ENCODE measurements around the gene UBFD1. TPM values are rescaled to one million over a fixed set of nuclear protein-coding genes. Genes with fewer than 3 reads are reported as not detected.

UBFD1 gene
- total RNA-seq, 4 donors from 2014 or later = 31.9 to 53.6 (median 45.4) TPM

DNA sequence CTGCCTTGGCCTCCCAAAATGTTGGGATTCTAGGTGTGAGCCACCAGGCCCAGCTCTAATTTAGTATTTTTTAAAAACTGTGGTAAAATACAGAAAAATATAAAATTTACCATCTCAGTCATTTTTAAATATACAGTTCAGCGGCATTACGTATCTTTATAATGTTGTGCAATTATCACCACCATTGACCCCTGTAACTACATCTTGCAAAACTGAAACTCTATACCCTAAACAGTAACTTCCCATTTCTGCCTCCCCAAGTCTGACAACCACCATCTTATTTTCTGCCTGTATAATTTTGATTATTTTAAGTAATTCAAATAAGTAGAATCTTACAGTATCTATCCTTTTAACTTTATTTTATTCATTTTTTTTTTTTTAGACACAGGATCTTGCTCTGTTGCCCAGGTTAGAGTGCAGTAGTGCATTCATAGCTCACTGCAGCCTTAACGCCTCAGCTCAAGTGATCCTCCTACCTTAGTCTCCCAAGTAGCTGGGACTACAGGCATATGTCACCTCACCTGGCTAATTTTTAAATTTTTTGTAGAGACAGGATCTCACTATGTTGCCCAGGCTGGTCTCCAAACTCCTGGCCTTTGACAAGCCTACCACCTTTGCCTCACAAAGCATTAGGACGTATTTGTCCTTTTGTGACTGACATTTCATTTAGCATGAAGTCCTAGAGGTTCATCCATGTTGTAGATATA, 36.3 kb upstream of the UBFD1 start:
- WGBS, 2 donors = 79 to 96% methylated on average over 3 to 4 of the region's 4 CpGs
- TF ChIP-seq, protein P1, sequence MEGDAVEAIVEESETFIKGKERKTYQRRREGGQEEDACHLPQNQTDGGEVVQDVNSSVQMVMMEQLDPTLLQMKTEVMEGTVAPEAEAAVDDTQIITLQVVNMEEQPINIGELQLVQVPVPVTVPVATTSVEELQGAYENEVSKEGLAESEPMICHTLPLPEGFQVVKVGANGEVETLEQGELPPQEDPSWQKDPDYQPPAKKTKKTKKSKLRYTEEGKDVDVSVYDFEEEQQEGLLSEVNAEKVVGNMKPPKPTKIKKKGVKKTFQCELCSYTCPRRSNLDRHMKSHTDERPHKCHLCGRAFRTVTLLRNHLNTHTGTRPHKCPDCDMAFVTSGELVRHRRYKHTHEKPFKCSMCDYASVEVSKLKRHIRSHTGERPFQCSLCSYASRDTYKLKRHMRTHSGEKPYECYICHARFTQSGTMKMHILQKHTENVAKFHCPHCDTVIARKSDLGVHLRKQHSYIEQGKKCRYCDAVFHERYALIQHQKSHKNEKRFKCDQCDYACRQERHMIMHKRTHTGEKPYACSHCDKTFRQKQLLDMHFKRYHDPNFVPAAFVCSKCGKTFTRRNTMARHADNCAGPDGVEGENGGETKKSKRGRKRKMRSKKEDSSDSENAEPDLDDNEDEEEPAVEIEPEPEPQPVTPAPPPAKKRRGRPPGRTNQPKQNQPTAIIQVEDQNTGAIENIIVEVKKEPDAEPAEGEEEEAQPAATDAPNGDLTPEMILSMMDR (IDR thresholded peaks at IDR 0.05) = no peak
- no peak for TF ChIP-seq POLR2A (IDR thresholded peaks at IDR 0.05)
- Histone ChIP-seq H3K27me3 (no peaks in the 10 kb centered on the region), H3K27ac (no peak overlapping the region), H3K4me3 (no peak overlapping the region), H3K9me3 (no peaks in the 10 kb centered on the region), H3K36me3 (peaks cover 0 to 70% (median 27%) of the 10 kb centered on the region in 3 donors), H3K4me1 (no peaks in the 10 kb centered on the region)
- intact Hi-C loops (cut with DNase I) = no loop called here
- no peak for DNase-seq

DNA sequence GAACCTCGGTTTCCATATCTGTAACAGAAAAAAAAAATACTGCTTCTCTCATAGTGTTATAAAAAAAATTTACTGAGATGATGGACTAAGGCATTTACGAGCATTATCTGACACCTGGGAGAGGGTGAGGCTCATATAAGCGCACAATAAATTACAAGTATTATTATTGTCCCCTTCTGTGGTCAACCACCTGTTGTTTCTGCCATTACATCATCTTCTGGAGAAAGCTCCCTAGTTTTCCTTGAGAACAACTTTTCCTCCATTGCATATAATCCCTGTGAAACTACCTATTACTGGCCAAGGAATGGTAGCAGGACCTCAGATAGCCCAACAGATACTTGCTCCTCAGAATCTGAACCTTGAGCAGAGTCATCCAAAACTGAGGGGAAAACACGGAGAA, 35.6 kb upstream of the UBFD1 start:
- H3K4me3 ChIP-seq = no peak overlapping the region
- no peak for TF ChIP-seq POLR2A (IDR thresholded peaks at IDR 0.05)
- no peaks in the 10 kb centered on the region for H3K4me1 ChIP-seq
- no peak overlapping the region for H3K27ac ChIP-seq
- H3K36me3 ChIP-seq = peaks cover 0 to 78% (median 27%) of the 10 kb centered on the region in 3 donors
- H3K27me3 ChIP-seq = no peaks in the 10 kb centered on the region
- H3K9me3 ChIP-seq = no peaks in the 10 kb centered on the region
- DNase-seq = no peak
- whole genome bisulfite sequencing, 2 donors = 91 to 97% methylated on average over 4 of the region's 4 CpGs
- intact Hi-C loops (cut with DNase I) = no loop called here

DNA sequence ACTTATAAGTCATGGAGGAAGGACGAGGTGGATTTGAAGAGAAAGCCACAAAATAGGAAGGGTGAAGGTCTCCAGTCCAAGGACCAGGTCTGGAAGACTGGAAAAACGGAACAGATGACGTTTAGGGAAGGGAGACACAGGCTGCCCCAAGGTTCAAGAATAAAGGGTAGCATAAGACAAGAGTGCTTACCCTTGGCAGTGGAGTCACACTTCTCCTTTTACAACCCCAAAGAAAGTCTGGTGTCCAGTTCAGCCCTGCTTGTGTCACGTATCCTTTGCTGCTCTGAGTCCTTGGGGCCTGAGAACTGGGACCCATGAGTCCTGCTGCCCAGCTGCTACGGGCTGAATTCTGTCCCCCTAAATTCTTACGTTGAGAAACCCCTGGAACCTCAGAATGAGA, 34.2 kb upstream of the UBFD1 start:
- no peak for DNase-seq
- no peaks in the 10 kb centered on the region for H3K27me3 ChIP-seq
- H3K4me3 ChIP-seq = no peak overlapping the region
- H3K9me3 ChIP-seq = no peaks in the 10 kb centered on the region
- no peaks in the 10 kb centered on the region for H3K4me1 ChIP-seq
- peaks cover 7 to 91% (median 27%) of the 10 kb centered on the region in 3 donors for H3K36me3 ChIP-seq
- intact Hi-C loops (cut with DNase I) = no loop called here
- TF ChIP-seq POLR2A (IDR thresholded peaks at IDR 0.05) = no peak
- TF ChIP-seq, protein P1 (IDR thresholded peaks at IDR 0.05) = no peak
- 87 to 90% methylated on average over 5 to 6 of the region's 6 CpGs for WGBS, 2 donors
- H3K27ac ChIP-seq = no peak overlapping the region

DNA sequence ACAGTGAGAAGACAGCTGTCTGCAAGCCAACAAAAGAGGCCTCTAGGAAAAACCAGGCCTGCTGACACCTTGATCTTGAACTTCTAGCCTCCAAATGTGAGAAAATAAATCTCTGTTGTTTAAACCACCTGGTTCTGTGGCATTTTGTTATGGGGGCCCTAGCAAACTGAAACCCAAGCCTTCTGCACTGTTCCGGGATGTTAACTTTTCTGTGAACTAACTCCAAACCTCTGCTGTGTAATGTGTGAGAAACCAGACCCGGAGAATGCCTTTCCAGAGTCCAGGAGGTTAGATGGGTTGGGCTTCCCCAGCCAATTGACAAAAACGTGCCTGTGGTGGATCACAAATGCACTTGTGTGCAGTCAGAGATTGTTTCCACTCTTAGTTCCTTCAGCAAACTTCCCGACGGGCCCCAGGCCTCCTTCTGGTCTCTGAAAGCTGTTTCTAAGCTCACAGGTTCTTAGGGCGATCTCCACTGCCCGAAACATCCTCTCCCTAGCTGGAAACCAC, 33.6 kb upstream of the UBFD1 start:
- H3K36me3 ChIP-seq = peaks cover 14 to 97% (median 27%) of the 10 kb centered on the region in 3 donors
- 83 to 94% methylated on average over 5 to 7 of the region's 7 CpGs for WGBS, 2 donors

DNA sequence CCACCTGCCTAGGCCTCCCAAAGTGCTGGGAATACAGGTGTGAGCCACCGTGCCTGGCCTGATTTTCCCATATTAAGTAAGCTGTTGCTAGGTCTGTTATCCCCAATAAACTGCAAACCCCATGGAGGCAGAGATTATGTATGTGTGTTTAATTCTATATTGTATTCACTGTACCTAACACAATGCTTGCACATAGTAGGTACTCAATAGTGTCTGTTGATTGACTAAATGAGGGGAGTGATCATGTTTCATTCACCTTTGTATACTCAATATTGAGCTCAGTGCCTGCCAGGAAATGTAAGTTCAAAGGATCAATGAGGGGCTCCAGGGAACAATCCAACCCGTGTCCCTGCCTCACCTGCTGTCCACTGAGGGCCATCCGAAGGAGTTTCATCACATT, 32.6 kb upstream of the UBFD1 start:
- no peak for DNase-seq
- Histone ChIP-seq H3K4me1 (no peaks in the 10 kb centered on the region), H3K9me3 (no peaks in the 10 kb centered on the region), H3K4me3 (no peak overlapping the region), H3K36me3 (peaks cover 18 to 98% (median 30%) of the 10 kb centered on the region in 3 donors), H3K27me3 (no peaks in the 10 kb centered on the region), H3K27ac (no peak overlapping the region)
- no peak for TF ChIP-seq POLR2A (IDR thresholded peaks at IDR 0.05)
- TF ChIP-seq, protein P1 (IDR thresholded peaks at IDR 0.05) = no peak
- WGBS, 2 donors = 94 to 100% methylated on average over 2 to 3 of the region's 3 CpGs
- intact Hi-C loops (cut with DNase I) = no loop called here

More for the DNA sequence above, 33.6 kb upstream of the UBFD1 start:
- no peak overlapping the region for H3K4me3 ChIP-seq
- no peaks in the 10 kb centered on the region for H3K9me3 ChIP-seq
- no peak overlapping the region for H3K27ac ChIP-seq
- DNase-seq = no peak
- no peaks in the 10 kb centered on the region for H3K4me1 ChIP-seq
- H3K27me3 ChIP-seq = no peaks in the 10 kb centered on the region
- TF ChIP-seq, protein P1 (IDR thresholded peaks at IDR 0.05) = no peak
- TF ChIP-seq POLR2A (IDR thresholded peaks at IDR 0.05) = no peak
- intact Hi-C loops (cut with DNase I) = no loop called here
